Thoracic aorta (tissue), 2 donors: ENCODE measurements around the gene NEBL. TPM values are rescaled to one million over a fixed set of nuclear protein-coding genes. Genes with fewer than 3 reads are reported as not detected.

Experiments used
- ATAC-seq: fragments of 150-250 bp; one replicate; pipeline ENCODE4 v1.8.0; 2017; ENCODE audit warnings: low read depth; ENCODE audit not compliant: insufficient number of reproducible peaks, low FRiP score
- DNase-seq: peaks from one replicate; pipeline ENCODE4 v3.0.0-alpha.2; 2020; ENCODE audit warnings: low spot score
- H3K27ac ChIP-seq, 2 donors: fragments of 200-600 bp; sonication (generic); 1 replicate in 1 of 2; 2 replicates in 1 of 2; pipeline ENCODE4 v1.5.1; 2016; ENCODE audit warnings: mild to moderate bottlenecking in 2 of 2, moderate library complexity in 2 of 2
- H3K27me3 ChIP-seq: fragments of 200-600 bp; sonication (generic); replicated peaks from 2 replicates; pipeline ENCODE4 v1.6.0; 2016; ENCODE audit warnings: mild to moderate bottlenecking; ENCODE audit not compliant: insufficient read depth
- H3K36me3 ChIP-seq: fragments of 200-600 bp; sonication (generic); one replicate; pipeline ENCODE4 v1.5.1; 2016
- H3K4me1 ChIP-seq, 2 donors: fragments of 200-600 bp; sonication (generic); 1 replicate in 1 of 2; 2 replicates in 1 of 2; pipeline versions ENCODE4 v1.5.1 to v1.6.0; 2016; ENCODE audit warnings: low read depth in 2 of 2, mild to moderate bottlenecking in 1 of 2; ENCODE audit not compliant: control insufficient read depth in 1 of 2
- H3K4me3 ChIP-seq: fragments of 200-600 bp; sonication (generic); 2 replicates; pipeline ENCODE4 v1.5.1; 2016; ENCODE audit warnings: mild to moderate bottlenecking
- H3K9me3 ChIP-seq: fragments of 200-600 bp; sonication (generic); 2 replicates; pipeline ENCODE4 v1.5.1; 2016
- CTCF ChIP-seq: fragments of 200-600 bp; sonication (generic); IDR thresholded peaks from one replicate; pipeline ENCODE4 v1.5.1; 2019; ENCODE audit warnings: antibody characterized with exemption
- total RNA-seq, 2 donors: library from RNA; depleted of rRNA; stranded (reverse); fragments of >200 nt; gene quantifications; one replicate each; pipeline versions ENCODE4 v1.1.0 to v1.2.3, GENCODE V29; 2016

Gene NEBL
- total RNA-seq, 2 donors from 2014 or later: 1.4 to 4.7 TPM

- no peak for TF ChIP-seq CTCF
- no peaks in the 10 kb centered on the region for H3K27me3 ChIP-seq
- H3K4me1 ChIP-seq: no peaks in the 10 kb centered on the region
- no peak for DNase-seq
- H3K9me3 ChIP-seq: no peaks in the 10 kb centered on the region
- H3K27ac ChIP-seq: no peak overlapping the region
- no peaks in the 10 kb centered on the region for H3K36me3 ChIP-seq
- H3K4me3 ChIP-seq: no peak overlapping the region
- no peak for ATAC-seq
These were observed 43.8 kb downstream of the NEBL start for GRCh38 chr10:20853276-20853675.

DNA sequence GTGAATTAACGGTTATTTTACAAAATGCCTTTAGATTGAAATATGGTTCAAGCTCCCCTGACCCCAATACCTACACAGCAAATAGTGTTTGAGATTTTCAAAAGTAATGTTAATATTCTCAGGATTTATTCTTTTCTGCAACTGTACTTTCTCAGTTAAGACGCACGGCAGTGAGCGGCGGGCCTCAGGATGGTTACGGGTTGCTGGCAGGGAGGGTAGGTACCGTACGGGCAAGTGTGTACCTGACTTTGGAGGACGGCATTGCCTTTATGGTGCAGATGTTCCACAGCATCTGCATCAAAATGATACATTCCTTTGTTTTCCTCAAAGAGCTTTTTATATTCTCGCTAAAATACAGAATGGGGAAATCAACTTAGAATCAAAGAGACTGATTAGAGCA, 44.8 kb downstream of the NEBL start:
- DNase-seq (no peak), ATAC-seq (no peak)
- Histone ChIP-seq H3K4me3 (no peak overlapping the region), H3K27ac (no peak overlapping the region), H3K36me3 (no peaks in the 10 kb centered on the region), H3K4me1 (no peaks in the 10 kb centered on the region), H3K9me3 (no peaks in the 10 kb centered on the region), H3K27me3 (no peaks in the 10 kb centered on the region)
- TF ChIP-seq CTCF: no peak

GRCh38 chr10:20847512-20847911, 49.6 kb downstream of the NEBL start:
- no peaks in the 10 kb centered on the region for H3K36me3 ChIP-seq
- H3K4me3 ChIP-seq: no peak overlapping the region
- ATAC-seq: no peak
- TF ChIP-seq CTCF: no peak
- H3K27me3 ChIP-seq: no peaks in the 10 kb centered on the region
- no peak for DNase-seq
- peaks cover 0 to 9% of the 10 kb centered on the region in 2 donors for H3K4me1 ChIP-seq
- no peaks in the 10 kb centered on the region for H3K9me3 ChIP-seq
- no peak overlapping the region for H3K27ac ChIP-seq

DNA sequence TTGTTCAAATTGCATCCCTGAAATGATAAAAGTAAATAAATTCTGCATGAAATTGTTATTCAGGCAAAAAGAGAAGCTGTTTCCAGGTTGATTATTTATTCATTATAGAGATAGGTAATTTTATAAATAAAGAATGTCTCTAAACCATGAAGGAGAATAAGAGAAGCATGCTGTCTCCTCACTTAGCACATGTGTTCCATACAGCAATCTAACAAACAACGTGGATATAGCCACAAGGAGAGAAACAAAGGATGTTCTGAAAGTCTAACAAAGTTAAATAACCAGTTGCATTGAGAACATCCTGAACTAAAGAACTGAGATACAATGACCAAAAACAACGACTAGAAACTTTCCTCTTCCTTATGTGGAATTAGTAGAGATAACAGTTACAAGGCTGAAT, 50.8 kb downstream of the NEBL start:
- ATAC-seq (no peak), DNase-seq (no peak)
- Histone ChIP-seq H3K4me1 (peaks cover 0 to 9% of the 10 kb centered on the region in 2 donors), H3K9me3 (no peaks in the 10 kb centered on the region), H3K4me3 (no peak overlapping the region), H3K27ac (no peak overlapping the region), H3K27me3 (no peaks in the 10 kb centered on the region), H3K36me3 (no peaks in the 10 kb centered on the region)
- no peak for TF ChIP-seq CTCF

DNA sequence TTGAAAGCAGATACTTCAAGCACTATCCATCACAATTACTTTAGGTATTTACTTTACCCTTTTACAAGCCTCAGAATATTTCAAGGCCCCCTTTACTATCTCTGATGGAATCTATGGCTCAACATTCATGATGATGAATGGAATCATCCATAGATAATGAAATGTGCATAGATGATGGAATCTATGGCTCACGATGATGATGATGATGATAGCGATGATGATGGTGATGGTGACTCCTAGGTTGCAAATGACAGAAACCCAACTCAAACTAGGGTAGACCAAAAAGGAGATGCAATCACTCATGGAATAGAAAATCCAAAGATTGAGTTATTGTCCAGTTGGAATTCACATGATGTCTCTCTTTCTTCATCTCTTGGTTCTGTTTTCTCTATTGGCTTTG, 55.7 kb downstream of the NEBL start:
- no peaks in the 10 kb centered on the region for H3K36me3 ChIP-seq

More for the DNA sequence above, 55.7 kb downstream of the NEBL start:
- Histone ChIP-seq H3K9me3 (peaks cover 11% of the 10 kb centered on the region), H3K4me1 (peaks cover 0 to 9% of the 10 kb centered on the region in 2 donors), H3K27me3 (no peaks in the 10 kb centered on the region), H3K4me3 (no peak overlapping the region), H3K27ac (peak overlapping the region in 1 of 2 donors; percentile 25)
- no peak for ATAC-seq
- TF ChIP-seq CTCF: no peak
- DNase-seq: no peak
